ENCODE measurements around the gene PTPRQ. TPM values are rescaled to one million over a fixed set of nuclear protein-coding genes. Genes with fewer than 3 reads are reported as not detected.

The PTPRQ gene
- total RNA-seq, 3 donors from 2014 or later = not detected

- peaks cover 4% of the 10 kb centered on the region for H3K9me3 Mint-ChIP-seq
- no peak overlapping the region for H3K4me3 Mint-ChIP-seq
- H3K4me1 Mint-ChIP-seq (ENCODE audit: low read depth) = no peaks in the 10 kb centered on the region
Observed at GRCh38 chr12:80701388-80701787, 257.4 kb downstream of the PTPRQ start.

DNA sequence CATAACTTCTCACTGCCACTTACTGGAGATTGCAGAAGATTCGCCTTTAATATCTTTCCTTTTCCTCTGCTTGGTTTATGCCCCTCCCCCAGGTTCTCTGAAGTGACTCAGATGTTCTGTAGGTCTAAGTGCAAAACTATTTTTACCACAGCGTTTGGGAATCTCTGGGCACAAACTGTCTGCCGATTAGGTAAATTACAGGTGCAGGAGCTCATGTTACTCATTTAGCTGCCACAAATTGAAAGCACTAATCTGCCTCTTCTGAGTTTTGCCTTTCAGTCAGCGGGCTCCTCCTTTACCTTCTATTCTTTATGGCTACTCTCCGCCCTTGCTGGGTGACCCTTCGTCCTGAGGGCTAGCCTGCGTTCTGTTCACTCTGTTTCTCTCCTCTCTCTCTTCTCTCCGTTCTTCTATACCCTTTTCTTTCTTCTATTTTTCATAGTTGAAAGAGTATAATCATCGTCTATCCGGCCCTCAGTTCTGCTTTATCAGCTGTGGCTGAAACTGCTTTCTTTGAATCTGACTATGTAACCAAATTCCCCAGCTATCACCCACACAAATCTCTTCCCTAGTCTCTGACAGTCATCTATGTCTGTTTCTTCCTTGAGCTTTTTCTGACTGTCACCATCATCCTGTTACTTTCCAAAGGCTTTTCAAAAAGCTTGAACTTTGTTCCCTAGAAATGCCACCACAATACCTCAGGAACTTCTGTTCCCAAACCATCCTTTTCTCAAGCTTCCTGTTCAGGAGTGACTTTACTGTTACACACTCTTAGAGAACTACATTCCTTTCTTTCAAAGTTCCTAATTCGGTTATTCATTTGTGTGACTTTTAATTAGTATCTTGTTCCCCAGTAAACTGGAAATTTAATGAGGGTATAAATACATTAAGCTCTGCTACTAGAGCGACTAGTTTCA is 259.1 kb downstream of the PTPRQ start:
- no peak for DNase-seq
- Mint-ChIP-seq H3K9me3 (peaks cover 4% of the 10 kb centered on the region), H3K4me1 (ENCODE audit: low read depth) (no peaks in the 10 kb centered on the region), H3K4me3 (no peak overlapping the region), H3K27me3 (ENCODE audit: low read depth) (peaks cover 12% of the 10 kb centered on the region), H3K36me3 (ENCODE audit: insufficient read depth) (no peaks in the 10 kb centered on the region)
- ATAC-seq = no peak

More at GRCh38 chr12:80701388-80701787, 257.4 kb downstream of the PTPRQ start:
- peaks cover under 1% of the 10 kb centered on the region for H3K27me3 Mint-ChIP-seq (ENCODE audit: low read depth)
- ATAC-seq (no peak), DNase-seq (no peak)
- H3K36me3 Mint-ChIP-seq (ENCODE audit: insufficient read depth) = no peaks in the 10 kb centered on the region

- H3K4me1 Mint-ChIP-seq (ENCODE audit: low read depth) = no peaks in the 10 kb centered on the region
- ATAC-seq (no peak), DNase-seq (no peak)
- no peaks in the 10 kb centered on the region for H3K36me3 Mint-ChIP-seq (ENCODE audit: insufficient read depth)
- no peak overlapping the region for H3K4me3 Mint-ChIP-seq
- peaks cover 8% of the 10 kb centered on the region for H3K9me3 Mint-ChIP-seq
- peaks cover 22% of the 10 kb centered on the region for H3K27me3 Mint-ChIP-seq (ENCODE audit: low read depth)
Observed at GRCh38 chr12:80704420-80704819, 260.4 kb downstream of the PTPRQ start.

DNA sequence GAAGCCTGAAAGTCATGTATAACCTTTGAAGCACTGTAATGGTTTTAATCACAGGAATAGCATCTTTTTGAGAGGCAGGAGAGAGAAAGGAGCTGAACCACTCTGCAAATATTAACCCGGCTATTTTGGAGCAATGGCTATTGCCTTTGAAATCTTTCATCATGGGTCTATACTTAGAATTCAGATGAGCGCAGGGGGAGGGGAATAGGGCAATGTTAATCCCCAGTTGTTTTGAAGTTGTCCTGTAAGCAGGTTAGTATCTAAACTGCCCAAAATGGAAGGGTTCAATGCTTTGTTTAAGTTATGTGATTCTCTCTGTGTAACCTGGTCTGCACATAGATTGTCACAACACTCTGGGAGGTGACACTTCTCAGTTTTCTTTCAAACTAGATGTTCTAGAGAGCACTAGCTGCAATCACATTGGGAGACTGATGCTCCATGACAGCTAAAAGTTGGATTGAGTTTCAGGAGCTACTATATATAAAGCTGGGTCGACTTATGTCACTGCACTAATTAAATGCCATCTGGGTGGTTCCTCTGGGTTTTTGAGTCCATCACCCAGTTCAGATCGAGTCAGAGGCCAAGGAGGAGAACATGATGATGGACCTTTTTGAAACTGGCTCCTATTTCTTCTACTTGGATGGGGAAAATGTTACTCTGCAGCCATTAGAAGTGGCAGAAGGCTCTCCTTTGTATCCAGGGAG is 263.2 kb downstream of the PTPRQ start, which contains the start of gene MYF6:
Gene MYF6 (plus strand): TSS at position 509 of the 704 bp plus-strand sequence. CDS start 86 bp downstream, at position 595.
- no peak for ATAC-seq
- Mint-ChIP-seq H3K36me3 (ENCODE audit: insufficient read depth) (no peaks in the 10 kb centered on the region), H3K27me3 (ENCODE audit: low read depth) (peaks cover 31% of the 10 kb centered on the region), H3K9me3 (peaks cover 11% of the 10 kb centered on the region), H3K4me3 (no peak within 1 kb of the TSS), H3K4me1 (ENCODE audit: low read depth) (no peaks in the 10 kb centered on the region)
- DNase-seq = no peak

- ATAC-seq (no peak), DNase-seq (no peak)
- Mint-ChIP-seq H3K27me3 (ENCODE audit: low read depth) (peaks cover 31% of the 10 kb centered on the region), H3K4me3 (no peak overlapping the region), H3K9me3 (peaks cover 11% of the 10 kb centered on the region), H3K4me1 (ENCODE audit: low read depth) (no peaks in the 10 kb centered on the region), H3K36me3 (ENCODE audit: insufficient read depth) (no peaks in the 10 kb centered on the region)
Observed at GRCh38 chr12:80707830-80708258, 263.8 kb downstream of the PTPRQ start.

- peaks cover 31% of the 10 kb centered on the region for H3K27me3 Mint-ChIP-seq (ENCODE audit: low read depth)
- peaks cover 7% of the 10 kb centered on the region for H3K9me3 Mint-ChIP-seq
- no peak overlapping the region for H3K4me3 Mint-ChIP-seq
- DNase-seq (no peak), ATAC-seq (no peak)
- H3K4me1 Mint-ChIP-seq (ENCODE audit: low read depth) = no peaks in the 10 kb centered on the region
- H3K36me3 Mint-ChIP-seq (ENCODE audit: insufficient read depth) = no peaks in the 10 kb centered on the region
Observed at GRCh38 chr12:80708259-80708974, 264.4 kb downstream of the PTPRQ start.

DNA sequence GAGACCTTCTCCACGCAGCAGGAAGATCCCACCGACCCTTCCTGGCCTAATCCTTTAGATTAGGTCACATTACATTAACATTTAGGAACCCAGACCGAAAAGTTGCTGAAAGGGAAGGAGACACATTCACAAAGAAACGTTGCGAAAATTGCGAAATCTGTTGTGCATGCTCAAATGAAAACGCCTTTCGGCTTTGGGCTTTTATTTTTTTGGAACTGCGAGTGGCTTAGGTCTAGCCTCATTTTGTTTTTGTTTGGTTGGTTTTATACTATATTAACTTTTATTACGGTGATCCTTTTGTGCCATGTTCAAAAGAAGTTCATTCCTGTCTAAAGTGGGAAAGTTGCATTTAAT is 264.9 kb downstream of the PTPRQ start:
- peaks cover 33% of the 10 kb centered on the region for H3K27me3 Mint-ChIP-seq (ENCODE audit: low read depth)
- ATAC-seq (no peak), DNase-seq (no peak)
- H3K9me3 Mint-ChIP-seq = peaks cover 7% of the 10 kb centered on the region
- H3K4me1 Mint-ChIP-seq (ENCODE audit: low read depth) = no peaks in the 10 kb centered on the region
- H3K4me3 Mint-ChIP-seq = no peak overlapping the region
- H3K36me3 Mint-ChIP-seq (ENCODE audit: insufficient read depth) = no peaks in the 10 kb centered on the region

DNA sequence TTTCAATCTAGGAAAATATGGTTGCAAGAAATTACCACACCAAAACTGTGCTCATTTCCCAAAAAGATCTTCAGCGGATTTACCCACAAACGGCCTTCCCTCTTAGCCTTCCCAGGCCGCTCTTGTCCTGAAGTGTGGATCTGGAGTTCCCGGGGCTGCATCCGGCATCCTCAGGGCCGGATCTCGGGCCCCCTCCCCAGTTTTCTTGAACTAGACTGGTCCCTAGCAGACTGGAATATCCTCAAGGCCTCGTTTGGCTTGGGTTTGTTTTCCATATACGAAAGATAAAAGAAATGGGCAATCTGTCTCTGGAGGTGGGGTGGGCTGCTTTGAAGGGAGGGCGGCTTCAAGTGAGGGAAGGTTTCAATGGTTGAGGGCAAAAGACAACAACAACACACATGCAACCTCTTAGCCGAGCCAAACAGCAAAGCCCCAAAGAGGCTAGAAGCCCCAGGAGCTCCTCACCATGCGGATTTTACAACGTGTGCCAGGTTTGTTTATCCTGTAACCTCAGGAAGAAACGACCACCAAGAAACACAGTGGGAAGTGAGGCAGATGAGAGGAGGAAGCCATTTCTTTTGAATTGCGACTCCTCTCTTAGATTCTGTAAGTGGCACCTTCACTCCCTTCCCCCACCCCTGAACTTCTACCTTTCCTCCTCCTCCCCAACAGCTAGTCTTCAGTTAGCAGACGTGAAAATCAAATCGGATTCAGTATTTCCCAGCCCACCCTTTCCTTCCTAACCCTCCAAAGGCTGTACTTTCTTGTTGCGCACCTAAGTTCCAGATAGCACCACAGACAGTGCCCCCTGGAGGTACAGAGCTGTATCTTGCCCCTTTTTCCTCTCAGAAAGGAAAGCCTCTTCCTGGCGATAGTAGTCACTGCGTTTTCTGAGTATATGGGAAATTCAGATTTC is 266.0 kb downstream of the PTPRQ start:
- H3K27me3 Mint-ChIP-seq (ENCODE audit: low read depth) = peaks cover 39% of the 10 kb centered on the region
- ATAC-seq = no peak
- H3K9me3 Mint-ChIP-seq = peaks cover 7% of the 10 kb centered on the region
- no peak for DNase-seq
- H3K4me3 Mint-ChIP-seq = no peak overlapping the region
- H3K4me1 Mint-ChIP-seq (ENCODE audit: low read depth) = no peaks in the 10 kb centered on the region
- no peaks in the 10 kb centered on the region for H3K36me3 Mint-ChIP-seq (ENCODE audit: insufficient read depth)

DNA sequence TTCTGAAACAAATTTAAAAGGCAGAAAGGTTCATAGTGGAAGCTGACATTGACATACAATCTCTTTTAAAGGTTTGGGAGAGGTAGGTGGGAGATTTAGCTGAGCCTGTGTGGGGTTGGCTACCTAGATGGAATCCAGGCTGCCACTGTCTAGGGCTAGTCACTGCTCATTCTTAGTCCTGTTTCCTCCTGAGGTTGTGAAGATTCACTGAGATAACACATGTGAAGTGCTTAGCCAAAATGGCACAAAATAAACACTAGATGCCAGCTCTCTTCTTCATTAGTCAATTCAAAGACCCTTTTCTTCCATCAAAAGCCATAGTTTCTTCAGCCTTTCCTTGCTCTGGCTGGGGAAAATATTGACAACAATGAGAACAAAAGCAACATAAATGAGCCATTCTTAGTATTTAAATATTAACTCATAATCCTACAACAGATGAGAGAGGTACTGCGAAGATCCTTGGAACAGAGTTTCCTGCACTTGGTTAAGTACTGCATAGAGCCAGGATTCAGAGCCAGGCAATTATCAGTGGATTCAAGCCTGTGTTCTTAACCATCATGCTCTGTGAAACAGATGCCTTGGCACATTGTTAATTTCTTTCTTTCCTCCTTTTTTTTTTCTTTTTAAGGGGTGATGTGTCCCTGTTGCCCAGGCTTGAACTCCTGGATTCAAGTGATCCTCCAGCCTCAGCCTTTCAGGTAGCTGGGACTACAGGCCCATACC is 266.9 kb downstream of the PTPRQ start:
- ATAC-seq = no peak
- Mint-ChIP-seq H3K4me3 (no peak overlapping the region), H3K4me1 (ENCODE audit: low read depth) (no peaks in the 10 kb centered on the region), H3K27me3 (ENCODE audit: low read depth) (peaks cover 46% of the 10 kb centered on the region), H3K36me3 (ENCODE audit: insufficient read depth) (no peaks in the 10 kb centered on the region), H3K9me3 (peaks cover 9% of the 10 kb centered on the region)
- DNase-seq = no peak

DNA sequence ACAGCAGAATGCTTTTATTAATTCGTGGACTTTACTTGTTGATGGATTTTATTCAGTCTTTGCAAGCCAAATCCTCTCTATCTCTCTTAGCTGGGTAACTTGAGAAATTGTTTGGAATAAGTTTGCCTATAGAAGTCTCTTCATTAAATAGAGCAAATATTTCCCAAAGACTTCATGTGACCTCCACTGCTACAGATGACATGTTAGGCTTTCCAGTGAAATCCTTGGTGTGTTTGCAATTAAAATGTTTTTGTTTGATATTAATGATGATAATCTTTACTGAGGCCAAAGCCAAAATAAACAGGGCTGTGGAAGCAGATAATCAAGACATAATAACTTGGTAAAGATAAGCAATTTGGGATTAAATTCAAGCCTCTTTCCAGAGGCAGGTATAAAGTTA is 267.8 kb downstream of the PTPRQ start:
- ATAC-seq = no peak
- no peak for DNase-seq
- Mint-ChIP-seq H3K36me3 (ENCODE audit: insufficient read depth) (no peaks in the 10 kb centered on the region), H3K4me3 (no peak overlapping the region), H3K27me3 (ENCODE audit: low read depth) (peaks cover 50% of the 10 kb centered on the region), H3K4me1 (ENCODE audit: low read depth) (no peaks in the 10 kb centered on the region), H3K9me3 (peaks cover 10% of the 10 kb centered on the region)

DNA sequence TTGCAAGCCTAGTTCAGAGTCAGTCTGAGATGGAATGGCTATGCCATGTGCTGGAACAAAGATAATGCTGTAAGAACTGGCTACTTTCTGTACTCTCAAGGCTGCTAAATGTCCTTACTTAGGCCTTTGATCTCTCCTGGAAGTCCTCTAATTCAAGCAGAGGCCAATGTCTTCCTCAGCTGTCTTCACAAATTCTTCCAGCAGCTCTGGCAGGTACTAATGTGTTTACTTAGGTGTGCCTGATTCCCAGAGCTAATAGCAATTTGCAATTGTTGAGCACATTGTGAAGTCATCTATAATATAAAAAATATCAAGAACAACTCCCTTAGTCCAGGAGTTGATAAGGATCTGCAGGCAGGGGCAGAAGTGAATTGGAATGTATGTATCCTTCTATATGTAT is 268.8 kb downstream of the PTPRQ start:
- H3K36me3 Mint-ChIP-seq (ENCODE audit: insufficient read depth) = no peaks in the 10 kb centered on the region
- H3K27me3 Mint-ChIP-seq (ENCODE audit: low read depth) = peaks cover 43% of the 10 kb centered on the region
- peaks cover 10% of the 10 kb centered on the region for H3K9me3 Mint-ChIP-seq

DNA sequence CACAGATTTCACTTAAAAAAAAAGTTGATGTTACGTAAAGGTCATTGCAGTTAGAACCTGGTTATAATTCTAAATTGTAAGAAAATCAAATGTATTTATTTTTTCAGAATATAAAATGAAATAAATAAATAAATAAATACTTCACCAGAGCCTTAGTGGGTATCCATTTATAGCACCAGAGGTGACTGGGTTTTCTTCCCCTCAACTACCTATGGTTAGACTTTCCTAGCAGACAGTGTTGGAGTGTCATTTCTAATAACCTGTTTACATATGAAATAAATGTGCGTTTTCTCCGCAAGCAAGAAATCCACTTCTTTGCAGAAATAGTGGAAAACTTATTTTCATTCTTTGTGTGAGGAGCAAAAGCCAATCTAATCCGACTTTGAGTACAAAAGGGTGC is 269.4 kb downstream of the PTPRQ start:
- Mint-ChIP-seq H3K9me3 (peaks cover 10% of the 10 kb centered on the region), H3K27me3 (ENCODE audit: low read depth) (peaks cover 41% of the 10 kb centered on the region), H3K36me3 (ENCODE audit: insufficient read depth) (no peaks in the 10 kb centered on the region), H3K4me3 (no peak overlapping the region), H3K4me1 (ENCODE audit: low read depth) (no peaks in the 10 kb centered on the region)
- no peak for DNase-seq
- ATAC-seq = no peak

More for the DNA sequence above, 268.8 kb downstream of the PTPRQ start:
- H3K4me1 Mint-ChIP-seq (ENCODE audit: low read depth) = no peaks in the 10 kb centered on the region
- H3K4me3 Mint-ChIP-seq = no peak overlapping the region
- DNase-seq (no peak), ATAC-seq (no peak)

DNA sequence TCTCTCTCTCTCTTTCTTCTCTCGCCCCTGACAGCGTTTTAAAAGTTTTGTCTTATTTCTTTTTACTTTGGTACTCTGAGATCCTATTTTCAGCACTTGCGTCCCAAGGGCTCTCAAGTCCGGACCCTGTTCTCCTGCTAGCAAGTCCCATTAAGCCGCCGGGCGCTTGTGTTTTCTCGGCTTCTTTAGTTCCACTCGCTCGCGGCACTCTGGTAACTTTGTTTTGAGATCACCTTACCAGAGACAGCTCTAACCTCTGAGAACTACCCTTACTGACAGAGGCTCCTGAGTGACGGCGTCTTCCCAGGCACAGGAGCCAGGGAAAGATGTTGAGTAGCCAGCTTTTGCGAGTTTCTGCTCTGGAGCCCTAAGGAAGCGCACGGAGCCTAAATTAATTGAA is 270.0 kb downstream of the PTPRQ start:
- Mint-ChIP-seq H3K4me3 (no peak overlapping the region), H3K36me3 (ENCODE audit: insufficient read depth) (no peaks in the 10 kb centered on the region), H3K4me1 (ENCODE audit: low read depth) (no peaks in the 10 kb centered on the region), H3K9me3 (peaks cover 6% of the 10 kb centered on the region), H3K27me3 (ENCODE audit: low read depth) (peaks cover 35% of the 10 kb centered on the region)
- DNase-seq = no peak
- ATAC-seq = no peak

Measured in activated T-cell treated with anti-CD3 and anti-CD28 coated beads, Interleukin-2, amount 50 U/mL, for 4 hours (primary cell).